Astrocyte of the spinal cord (primary cell): ENCODE results near the gene BCL2.

Experiments used
- DNase-seq: peaks from one replicate; pipeline ENCODE4 v3.0.0; 2011; ENCODE audit warnings: low read depth, low spot score
- H3K4me3 ChIP-seq: 2 replicates; pipeline ENCODE4 v1.5.1; 2011; ENCODE audit warnings: low read depth, mild to moderate bottlenecking, low read length, moderate library complexity
- in situ Hi-C: cut with HindIII; loops from 2 replicates; pipeline ENCODE4 v1.10.0; 2017; ENCODE audit warnings: low sequenced_read_pairs
- TF ChIP-seq, protein P1 (sequence below): IDR thresholded peaks from 2 replicates; pipeline ENCODE4 v1.5.1; 2012; ENCODE audit warnings: low read depth, mild to moderate bottlenecking, low read length, inconsistent platforms

The BCL2 gene

DNA sequence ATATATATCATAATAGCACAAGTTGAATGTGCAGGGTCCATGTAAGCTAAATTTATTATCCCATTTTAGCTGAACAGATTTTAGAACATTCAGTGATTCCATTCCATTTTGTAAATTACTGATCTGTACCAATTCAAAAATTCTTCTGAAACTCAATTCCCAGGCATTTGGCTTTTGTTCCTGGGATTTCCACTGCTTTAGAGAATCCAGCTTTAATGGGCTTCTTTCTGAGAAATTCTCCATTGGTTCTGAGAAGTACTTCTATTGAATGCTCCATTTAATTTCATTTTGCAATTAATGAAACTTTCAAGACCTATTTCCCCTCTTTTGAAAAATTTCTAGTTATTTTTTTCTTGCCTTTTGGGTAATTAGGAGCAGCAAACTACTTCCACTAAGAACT, 36.8 kb downstream of the BCL2 start:
- TF ChIP-seq, protein P1, sequence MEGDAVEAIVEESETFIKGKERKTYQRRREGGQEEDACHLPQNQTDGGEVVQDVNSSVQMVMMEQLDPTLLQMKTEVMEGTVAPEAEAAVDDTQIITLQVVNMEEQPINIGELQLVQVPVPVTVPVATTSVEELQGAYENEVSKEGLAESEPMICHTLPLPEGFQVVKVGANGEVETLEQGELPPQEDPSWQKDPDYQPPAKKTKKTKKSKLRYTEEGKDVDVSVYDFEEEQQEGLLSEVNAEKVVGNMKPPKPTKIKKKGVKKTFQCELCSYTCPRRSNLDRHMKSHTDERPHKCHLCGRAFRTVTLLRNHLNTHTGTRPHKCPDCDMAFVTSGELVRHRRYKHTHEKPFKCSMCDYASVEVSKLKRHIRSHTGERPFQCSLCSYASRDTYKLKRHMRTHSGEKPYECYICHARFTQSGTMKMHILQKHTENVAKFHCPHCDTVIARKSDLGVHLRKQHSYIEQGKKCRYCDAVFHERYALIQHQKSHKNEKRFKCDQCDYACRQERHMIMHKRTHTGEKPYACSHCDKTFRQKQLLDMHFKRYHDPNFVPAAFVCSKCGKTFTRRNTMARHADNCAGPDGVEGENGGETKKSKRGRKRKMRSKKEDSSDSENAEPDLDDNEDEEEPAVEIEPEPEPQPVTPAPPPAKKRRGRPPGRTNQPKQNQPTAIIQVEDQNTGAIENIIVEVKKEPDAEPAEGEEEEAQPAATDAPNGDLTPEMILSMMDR = no peak
- no peak for DNase-seq
- no peak overlapping the region for H3K4me3 ChIP-seq
- in situ Hi-C loops = no loop called here

- TF ChIP-seq, protein P1 = no peak
- in situ Hi-C loops = no loop called here
- DNase-seq = no peak
Measured at GRCh38 chr18:63273222-63273927, 46.2 kb downstream of the BCL2 start.

GRCh38 chr18:63272638-63273037, 46.9 kb downstream of the BCL2 start:
- TF ChIP-seq, protein P1 = no peak
- DNase-seq = no peak
- in situ Hi-C loops = no loop called here
- H3K4me3 ChIP-seq = no peak overlapping the region

More at GRCh38 chr18:63273222-63273927, 46.2 kb downstream of the BCL2 start:
- H3K4me3 ChIP-seq = no peak overlapping the region

DNA sequence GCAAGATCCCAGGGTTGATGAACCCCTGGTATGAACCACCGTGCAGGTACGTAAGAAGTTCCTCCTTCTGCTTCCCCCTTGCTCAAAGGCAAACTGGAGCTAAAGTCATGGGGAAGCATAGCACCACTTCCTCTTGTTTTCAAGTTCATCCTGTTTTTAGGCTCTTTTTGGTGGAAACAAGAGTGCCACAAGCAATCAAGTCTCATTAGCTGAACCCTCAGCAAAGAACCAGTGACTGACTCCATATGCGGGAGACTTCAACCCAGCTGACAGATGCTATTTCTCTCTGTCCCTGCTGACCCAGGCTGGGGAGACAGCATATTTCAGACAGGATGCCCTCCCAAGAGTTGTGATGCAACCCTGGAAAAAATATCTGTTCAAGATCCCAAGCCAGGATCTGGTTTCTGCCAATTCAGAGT, 47.7 kb downstream of the BCL2 start:
- no peak for DNase-seq
- TF ChIP-seq, protein P1 = no peak
- no peak overlapping the region for H3K4me3 ChIP-seq
- in situ Hi-C loops = no loop called here

DNA sequence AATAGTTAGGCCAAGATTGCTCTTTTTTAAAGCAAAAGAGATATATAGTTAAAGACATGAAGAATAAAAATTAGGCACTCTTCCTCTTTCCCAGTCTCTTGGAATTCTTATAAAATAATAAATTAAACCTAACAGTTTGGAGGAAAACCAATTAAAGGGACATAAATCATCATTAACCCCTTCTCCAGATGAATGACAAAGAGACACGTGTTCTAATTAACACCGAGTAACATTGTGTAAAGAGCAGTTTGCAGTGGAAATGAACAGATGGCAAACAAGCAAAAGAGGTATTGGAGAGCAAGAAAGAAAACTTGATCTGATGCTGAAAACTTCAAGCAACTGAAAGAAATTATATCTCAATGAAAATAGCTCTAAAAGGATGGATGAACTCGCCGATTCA, 48.4 kb downstream of the BCL2 start:
- TF ChIP-seq, protein P1 = no peak
- in situ Hi-C loops = no loop called here
- no peak overlapping the region for H3K4me3 ChIP-seq
- DNase-seq = no peak

- no peak overlapping the region for H3K4me3 ChIP-seq
- in situ Hi-C loops = no loop called here
- TF ChIP-seq, protein P1 = no peak
- DNase-seq = peak; percentile 8
Measured at GRCh38 chr18:63267975-63268721, 51.4 kb downstream of the BCL2 start.
